Activated naive CD8-positive, alpha-beta T cell treated with anti-CD3 and anti-CD28 coated beads, Interleukin-2, amount 50 U/mL, for 16 hours (primary cell): ENCODE data around the gene WRAP73.

ENCODE experiments used
- DNase-seq: peaks from one replicate; pipeline ENCODE4 v3.0.0-alpha.2; 2020; ENCODE audit warnings: low read depth, low spot score

The WRAP73 gene

GRCh38 chr1:3681898-3682806 lies 32.2 kb upstream of the WRAP73 start:
- no peak for DNase-seq

- no peak for DNase-seq
Measured at GRCh38 chr1:3681231-3681897, 31.5 kb upstream of the WRAP73 start.

- no peak for DNase-seq
Measured at GRCh38 chr1:3680488-3681230, 30.8 kb upstream of the WRAP73 start.

GRCh38 chr1:3679799-3680453 lies 30.0 kb upstream of the WRAP73 start:
- no peak for DNase-seq

- DNase-seq: no peak
Measured at GRCh38 chr1:3679098-3679555, 29.2 kb upstream of the WRAP73 start.

GRCh38 chr1:3678361-3679097 lies 28.6 kb upstream of the WRAP73 start:
- no peak for DNase-seq

- DNase-seq: no peak
Measured at GRCh38 chr1:3677484-3677883, 27.6 kb upstream of the WRAP73 start.

- DNase-seq: no peak
Measured at GRCh38 chr1:3676581-3677470, 26.9 kb upstream of the WRAP73 start.

GRCh38 chr1:3675436-3675835 lies 25.5 kb upstream of the WRAP73 start:
- DNase-seq: no peak

- DNase-seq: no peak
Measured at GRCh38 chr1:3674100-3675094, 24.5 kb upstream of the WRAP73 start.

GRCh38 chr1:3673381-3674099 lies 23.6 kb upstream of the WRAP73 start:
- no peak for DNase-seq

GRCh38 chr1:3672971-3673361 lies 23.1 kb upstream of the WRAP73 start:
- DNase-seq: no peak

- DNase-seq: no peak
Measured at GRCh38 chr1:3672231-3672970, 22.5 kb upstream of the WRAP73 start.

- DNase-seq: no peak
Measured at GRCh38 chr1:3671371-3672180, 21.7 kb upstream of the WRAP73 start.

- no peak for DNase-seq
Measured at GRCh38 chr1:3670823-3671265, 20.9 kb upstream of the WRAP73 start.

GRCh38 chr1:3669971-3670431 lies 20.1 kb upstream of the WRAP73 start:
- no peak for DNase-seq
